Thoracic aorta (tissue), 2 donors: ENCODE data around the gene AQR. TPM values are rescaled to one million over a fixed set of nuclear protein-coding genes. Genes with fewer than 3 reads are reported as not detected.

Source experiments
- ATAC-seq: fragments of 150-250 bp; one replicate; pipeline ENCODE4 v1.8.0; 2017; ENCODE audit warnings: low read depth; ENCODE audit not compliant: insufficient number of reproducible peaks, low FRiP score
- DNase-seq: peaks from one replicate; pipeline ENCODE4 v3.0.0-alpha.2; 2020; ENCODE audit warnings: low spot score
- H3K27ac ChIP-seq, 2 donors: fragments of 200-600 bp; sonication (generic); 1 replicate in 1 of 2; 2 replicates in 1 of 2; pipeline ENCODE4 v1.5.1; 2016; ENCODE audit warnings: mild to moderate bottlenecking in 2 of 2, moderate library complexity in 2 of 2
- H3K27me3 ChIP-seq: fragments of 200-600 bp; sonication (generic); replicated peaks from 2 replicates; pipeline ENCODE4 v1.6.0; 2016; ENCODE audit warnings: mild to moderate bottlenecking; ENCODE audit not compliant: insufficient read depth
- H3K36me3 ChIP-seq: fragments of 200-600 bp; sonication (generic); one replicate; pipeline ENCODE4 v1.5.1; 2016
- H3K4me1 ChIP-seq, 2 donors: fragments of 200-600 bp; sonication (generic); 1 replicate in 1 of 2; 2 replicates in 1 of 2; pipeline versions ENCODE4 v1.5.1 to v1.6.0; 2016; ENCODE audit warnings: low read depth in 2 of 2, mild to moderate bottlenecking in 1 of 2; ENCODE audit not compliant: control insufficient read depth in 1 of 2
- H3K4me3 ChIP-seq: fragments of 200-600 bp; sonication (generic); 2 replicates; pipeline ENCODE4 v1.5.1; 2016; ENCODE audit warnings: mild to moderate bottlenecking
- H3K9me3 ChIP-seq: fragments of 200-600 bp; sonication (generic); 2 replicates; pipeline ENCODE4 v1.5.1; 2016
- total RNA-seq, 2 donors: library from RNA; depleted of rRNA; stranded (reverse); fragments of >200 nt; gene quantifications; one replicate each; pipeline versions ENCODE4 v1.1.0 to v1.2.3, GENCODE V29; 2016
- TF ChIP-seq, protein P1 (sequence below): fragments of 200-600 bp; sonication (generic); IDR thresholded peaks from one replicate; pipeline ENCODE4 v1.5.1; 2019; ENCODE audit warnings: antibody characterized with exemption

The AQR gene
- total RNA-seq, 2 donors from 2014 or later = 19.6 to 37.0 TPM

DNA sequence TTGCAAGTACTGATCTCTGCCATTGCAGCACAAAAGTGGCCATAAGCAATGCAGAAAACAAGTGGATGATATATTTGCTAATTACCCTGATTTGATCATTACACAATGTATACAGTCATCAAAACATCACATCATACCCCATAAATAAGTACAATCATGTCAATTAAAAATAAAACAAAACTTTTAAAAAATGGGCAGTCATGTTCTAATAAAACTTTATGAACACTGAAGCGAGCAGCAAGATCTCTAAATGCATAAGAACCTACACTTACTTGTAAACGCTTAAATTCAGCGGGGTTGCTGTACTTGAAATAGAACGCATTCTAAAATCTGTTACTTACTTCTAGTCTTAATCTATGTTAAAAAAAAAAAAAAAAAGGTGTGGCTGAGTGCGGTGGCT is 73.4 kb downstream of the AQR start:
- ATAC-seq = no peak
- no peak for DNase-seq
- H3K4me3 ChIP-seq = no peak overlapping the region
- peaks cover 12% of the 10 kb centered on the region for H3K9me3 ChIP-seq
- no peaks in the 10 kb centered on the region for H3K27me3 ChIP-seq
- no peaks in the 10 kb centered on the region for H3K4me1 ChIP-seq
- peaks cover 33% of the 10 kb centered on the region for H3K36me3 ChIP-seq
- no peak overlapping the region for H3K27ac ChIP-seq
- TF ChIP-seq, protein P1, sequence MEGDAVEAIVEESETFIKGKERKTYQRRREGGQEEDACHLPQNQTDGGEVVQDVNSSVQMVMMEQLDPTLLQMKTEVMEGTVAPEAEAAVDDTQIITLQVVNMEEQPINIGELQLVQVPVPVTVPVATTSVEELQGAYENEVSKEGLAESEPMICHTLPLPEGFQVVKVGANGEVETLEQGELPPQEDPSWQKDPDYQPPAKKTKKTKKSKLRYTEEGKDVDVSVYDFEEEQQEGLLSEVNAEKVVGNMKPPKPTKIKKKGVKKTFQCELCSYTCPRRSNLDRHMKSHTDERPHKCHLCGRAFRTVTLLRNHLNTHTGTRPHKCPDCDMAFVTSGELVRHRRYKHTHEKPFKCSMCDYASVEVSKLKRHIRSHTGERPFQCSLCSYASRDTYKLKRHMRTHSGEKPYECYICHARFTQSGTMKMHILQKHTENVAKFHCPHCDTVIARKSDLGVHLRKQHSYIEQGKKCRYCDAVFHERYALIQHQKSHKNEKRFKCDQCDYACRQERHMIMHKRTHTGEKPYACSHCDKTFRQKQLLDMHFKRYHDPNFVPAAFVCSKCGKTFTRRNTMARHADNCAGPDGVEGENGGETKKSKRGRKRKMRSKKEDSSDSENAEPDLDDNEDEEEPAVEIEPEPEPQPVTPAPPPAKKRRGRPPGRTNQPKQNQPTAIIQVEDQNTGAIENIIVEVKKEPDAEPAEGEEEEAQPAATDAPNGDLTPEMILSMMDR = no peak

GRCh38 chr15:34893967-34894366 is 75.6 kb downstream of the AQR start:
- Histone ChIP-seq H3K9me3 (peaks cover 12% of the 10 kb centered on the region), H3K36me3 (peaks cover 33% of the 10 kb centered on the region), H3K4me1 (no peaks in the 10 kb centered on the region), H3K27ac (no peak overlapping the region), H3K4me3 (no peak overlapping the region), H3K27me3 (no peaks in the 10 kb centered on the region)
- DNase-seq = no peak
- TF ChIP-seq, protein P1 = no peak
- no peak for ATAC-seq

- H3K36me3 ChIP-seq = peaks cover 33% of the 10 kb centered on the region
- no peak for ATAC-seq
- peaks cover 12% of the 10 kb centered on the region for H3K9me3 ChIP-seq
- no peak overlapping the region for H3K27ac ChIP-seq
- H3K4me3 ChIP-seq = no peak overlapping the region
- DNase-seq = no peak
- TF ChIP-seq, protein P1 = no peak
- no peaks in the 10 kb centered on the region for H3K27me3 ChIP-seq
- H3K4me1 ChIP-seq = no peaks in the 10 kb centered on the region
These were observed 76.5 kb downstream of the AQR start for GRCh38 chr15:34892963-34893591.

GRCh38 chr15:34890424-34890823 is 79.1 kb downstream of the AQR start:
- TF ChIP-seq, protein P1 = no peak
- DNase-seq (no peak), ATAC-seq (no peak)
- Histone ChIP-seq H3K27ac (no peak overlapping the region), H3K4me3 (no peak overlapping the region), H3K4me1 (no peaks in the 10 kb centered on the region), H3K9me3 (peaks cover 12% of the 10 kb centered on the region), H3K36me3 (peaks cover 27% of the 10 kb centered on the region), H3K27me3 (no peaks in the 10 kb centered on the region)

- peaks cover 26% of the 10 kb centered on the region for H3K36me3 ChIP-seq
- no peak for DNase-seq
These were observed 80.1 kb downstream of the AQR start for GRCh38 chr15:34889476-34889875.

More at GRCh38 chr15:34889476-34889875, 80.1 kb downstream of the AQR start:
- Histone ChIP-seq H3K4me1 (no peaks in the 10 kb centered on the region), H3K27ac (no peak overlapping the region), H3K4me3 (no peak overlapping the region), H3K9me3 (peaks cover 12% of the 10 kb centered on the region), H3K27me3 (no peaks in the 10 kb centered on the region)
- ATAC-seq = no peak
- TF ChIP-seq, protein P1 = no peak
